Neural progenitor cell (in vitro differentiated cells): ENCODE data around the gene ATP13A1.

Source experiments
- EZH2phosphoT487 ChIP-seq: fragments of 200-600 bp; sonication (generic); IDR thresholded peaks from 2 replicates; pipeline ENCODE4 v1.6.1; 2017; ENCODE audit warnings: antibody characterized with exemption
- TF ChIP-seq, protein P1 (sequence below): fragments of 200-600 bp; sonication (generic); IDR thresholded peaks from 2 replicates; pipeline ENCODE4 v1.5.1; 2017; ENCODE audit warnings: antibody characterized with exemption, mild to moderate bottlenecking

DNA sequence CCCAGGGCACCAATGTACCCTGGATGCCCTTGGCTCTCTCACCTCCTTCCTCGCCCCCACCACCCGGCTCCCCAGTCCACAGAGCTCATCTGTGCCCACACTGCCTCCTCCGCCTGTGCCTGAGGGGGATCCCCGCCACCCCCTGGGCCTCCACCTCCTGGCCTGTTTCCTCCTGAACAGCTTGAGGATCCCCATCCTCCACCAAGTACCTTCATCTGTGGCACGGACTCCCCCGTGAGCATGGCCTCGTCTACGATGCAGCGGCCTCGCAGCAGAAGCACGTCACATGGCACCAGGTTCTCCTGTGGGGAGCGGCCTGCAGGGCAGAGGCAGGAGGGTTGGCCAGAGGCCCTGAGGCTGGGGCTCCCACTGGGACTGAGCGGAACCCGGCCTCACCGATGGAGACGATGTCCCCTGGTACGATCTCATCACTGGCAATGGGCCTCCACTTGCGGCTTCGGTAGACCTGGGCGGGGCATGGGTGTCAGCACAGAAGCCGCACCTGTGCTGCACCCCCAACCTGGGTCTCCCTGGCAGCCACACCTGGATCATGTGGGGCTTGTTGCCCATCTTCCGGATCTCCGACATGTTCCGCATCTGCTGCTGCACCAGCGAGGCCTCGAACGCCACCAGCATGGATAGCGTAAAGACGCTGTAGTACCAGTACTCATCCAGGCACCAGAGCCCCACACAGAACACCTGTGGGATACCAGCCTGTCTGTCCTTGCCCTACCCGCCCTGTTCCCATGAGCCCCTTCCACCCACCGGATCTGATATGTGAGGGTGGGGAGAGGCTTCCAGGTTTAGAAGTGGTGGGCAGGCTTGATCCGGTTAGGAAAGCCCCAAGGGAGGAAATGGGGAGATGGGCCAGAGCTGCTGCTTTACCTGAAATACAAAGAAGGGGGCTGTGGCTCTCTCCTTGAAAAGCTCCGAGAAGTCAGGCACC, 6.8 kb downstream of the ATP13A1 start:
- TF ChIP-seq, protein P1, sequence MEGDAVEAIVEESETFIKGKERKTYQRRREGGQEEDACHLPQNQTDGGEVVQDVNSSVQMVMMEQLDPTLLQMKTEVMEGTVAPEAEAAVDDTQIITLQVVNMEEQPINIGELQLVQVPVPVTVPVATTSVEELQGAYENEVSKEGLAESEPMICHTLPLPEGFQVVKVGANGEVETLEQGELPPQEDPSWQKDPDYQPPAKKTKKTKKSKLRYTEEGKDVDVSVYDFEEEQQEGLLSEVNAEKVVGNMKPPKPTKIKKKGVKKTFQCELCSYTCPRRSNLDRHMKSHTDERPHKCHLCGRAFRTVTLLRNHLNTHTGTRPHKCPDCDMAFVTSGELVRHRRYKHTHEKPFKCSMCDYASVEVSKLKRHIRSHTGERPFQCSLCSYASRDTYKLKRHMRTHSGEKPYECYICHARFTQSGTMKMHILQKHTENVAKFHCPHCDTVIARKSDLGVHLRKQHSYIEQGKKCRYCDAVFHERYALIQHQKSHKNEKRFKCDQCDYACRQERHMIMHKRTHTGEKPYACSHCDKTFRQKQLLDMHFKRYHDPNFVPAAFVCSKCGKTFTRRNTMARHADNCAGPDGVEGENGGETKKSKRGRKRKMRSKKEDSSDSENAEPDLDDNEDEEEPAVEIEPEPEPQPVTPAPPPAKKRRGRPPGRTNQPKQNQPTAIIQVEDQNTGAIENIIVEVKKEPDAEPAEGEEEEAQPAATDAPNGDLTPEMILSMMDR, result no peak
- no peak for TF ChIP-seq EZH2phosphoT487
